ENCODE data around the gene FNDC8.
"Not testable (repeated sequence)": the region's sequence is repeated elsewhere in the genome, so short reads cannot be mapped to it uniquely, and the experiment has no call there.

DNA sequence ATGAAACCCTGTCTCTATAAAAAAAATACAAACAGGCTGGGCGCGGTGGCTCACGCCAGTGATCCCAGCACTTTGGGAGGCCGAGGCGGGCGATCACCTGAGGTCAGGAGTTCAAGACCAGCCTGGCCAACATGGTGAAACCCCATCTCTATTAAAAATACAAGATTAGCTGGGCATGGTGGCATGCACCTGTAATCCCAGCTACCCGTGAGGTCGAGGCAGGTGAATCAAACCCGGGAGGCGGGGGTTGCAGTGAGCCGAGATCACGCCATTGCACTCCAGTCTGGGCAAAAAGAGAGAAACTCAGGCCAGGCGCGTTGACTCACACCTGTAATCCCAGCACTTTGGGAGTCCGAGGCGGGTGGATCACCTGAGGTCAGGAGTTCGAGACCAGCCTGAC lies 10.6 kb upstream of the FNDC8 start:
- TF ChIP-seq, protein P1, sequence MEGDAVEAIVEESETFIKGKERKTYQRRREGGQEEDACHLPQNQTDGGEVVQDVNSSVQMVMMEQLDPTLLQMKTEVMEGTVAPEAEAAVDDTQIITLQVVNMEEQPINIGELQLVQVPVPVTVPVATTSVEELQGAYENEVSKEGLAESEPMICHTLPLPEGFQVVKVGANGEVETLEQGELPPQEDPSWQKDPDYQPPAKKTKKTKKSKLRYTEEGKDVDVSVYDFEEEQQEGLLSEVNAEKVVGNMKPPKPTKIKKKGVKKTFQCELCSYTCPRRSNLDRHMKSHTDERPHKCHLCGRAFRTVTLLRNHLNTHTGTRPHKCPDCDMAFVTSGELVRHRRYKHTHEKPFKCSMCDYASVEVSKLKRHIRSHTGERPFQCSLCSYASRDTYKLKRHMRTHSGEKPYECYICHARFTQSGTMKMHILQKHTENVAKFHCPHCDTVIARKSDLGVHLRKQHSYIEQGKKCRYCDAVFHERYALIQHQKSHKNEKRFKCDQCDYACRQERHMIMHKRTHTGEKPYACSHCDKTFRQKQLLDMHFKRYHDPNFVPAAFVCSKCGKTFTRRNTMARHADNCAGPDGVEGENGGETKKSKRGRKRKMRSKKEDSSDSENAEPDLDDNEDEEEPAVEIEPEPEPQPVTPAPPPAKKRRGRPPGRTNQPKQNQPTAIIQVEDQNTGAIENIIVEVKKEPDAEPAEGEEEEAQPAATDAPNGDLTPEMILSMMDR (IDR thresholded peaks at IDR 0.05): not testable (repeated sequence)
- TF ChIP-seq POLR2A (IDR thresholded peaks at IDR 0.05): not testable (repeated sequence)

Data from Peyer's patch (tissue), 4 donors.